ENCODE results near the gene SPATA31E1.
"Not testable (repeated sequence)": the region's sequence is repeated elsewhere in the genome, so short reads cannot be mapped to it uniquely, and the experiment has no call there.

SPATA31E1 gene

DNA sequence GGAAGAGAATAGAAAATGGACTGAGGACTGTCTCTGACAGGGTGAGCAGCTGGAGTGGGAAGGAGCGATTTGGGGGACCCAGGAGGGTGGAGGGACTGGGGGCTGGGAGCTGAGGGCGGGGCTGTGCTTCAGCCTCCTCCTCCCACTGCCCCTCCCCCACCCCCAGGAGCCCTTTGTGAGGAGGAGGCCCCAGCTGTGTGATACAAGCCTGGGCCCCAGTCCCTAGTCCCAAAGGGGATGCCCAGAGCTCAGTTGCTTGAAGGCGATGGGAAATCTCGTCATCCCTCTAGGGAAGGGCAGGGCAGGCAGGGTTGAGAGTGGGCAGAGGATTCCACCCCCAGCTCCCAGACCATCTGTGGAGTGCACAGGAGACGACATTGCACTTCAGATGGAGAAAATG, at the start of gene SPATA31E1:
Gene SPATA31E1, plus strand, starts transcription at position 251 of the 400 bp plus-strand sequence. Its CDS starts 15 bp downstream, at position 266.
- no peak for DNase-seq

DNA sequence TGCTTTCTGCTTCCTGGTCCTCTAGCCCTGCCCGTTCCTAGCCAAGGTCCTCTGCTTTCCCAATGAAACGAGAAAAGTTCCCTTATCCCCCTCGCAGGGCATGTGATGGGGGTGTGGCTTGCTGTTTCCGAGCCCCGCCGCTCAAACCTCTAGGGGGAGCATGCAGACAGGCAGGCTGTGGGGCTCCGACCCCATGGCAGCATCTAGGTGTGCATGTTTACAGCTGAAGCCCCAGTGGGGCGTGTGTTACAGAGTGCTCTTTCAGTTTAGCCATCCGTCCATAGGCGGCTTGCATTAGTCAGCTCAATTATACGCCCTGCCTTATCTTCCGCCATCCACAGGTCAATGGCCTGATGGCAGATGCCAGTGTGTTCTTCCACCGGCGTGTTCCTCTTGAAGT, 48.3 kb upstream of the SPATA31E1 start:
- DNase-seq = peak; percentile 47

DNA sequence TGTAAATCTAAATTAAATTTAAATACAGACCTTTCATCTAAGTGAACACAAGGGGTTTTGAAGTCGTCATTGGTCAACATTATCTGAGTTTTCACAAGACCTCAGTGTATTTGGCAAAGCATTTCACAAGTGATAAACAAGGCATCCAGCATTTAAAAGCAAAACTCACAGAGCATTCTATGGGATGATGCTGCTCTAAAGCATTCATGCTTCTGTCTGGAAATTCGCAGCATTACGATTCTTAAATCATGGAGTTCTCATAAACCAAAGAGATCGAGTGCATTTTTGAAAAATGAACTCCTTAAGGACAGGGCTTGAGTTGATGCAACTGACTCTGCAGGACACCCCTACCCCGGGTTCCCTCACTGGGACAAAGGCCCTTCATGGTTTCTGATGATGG, 46.1 kb upstream of the SPATA31E1 start:
- DNase-seq = no peak

DNA sequence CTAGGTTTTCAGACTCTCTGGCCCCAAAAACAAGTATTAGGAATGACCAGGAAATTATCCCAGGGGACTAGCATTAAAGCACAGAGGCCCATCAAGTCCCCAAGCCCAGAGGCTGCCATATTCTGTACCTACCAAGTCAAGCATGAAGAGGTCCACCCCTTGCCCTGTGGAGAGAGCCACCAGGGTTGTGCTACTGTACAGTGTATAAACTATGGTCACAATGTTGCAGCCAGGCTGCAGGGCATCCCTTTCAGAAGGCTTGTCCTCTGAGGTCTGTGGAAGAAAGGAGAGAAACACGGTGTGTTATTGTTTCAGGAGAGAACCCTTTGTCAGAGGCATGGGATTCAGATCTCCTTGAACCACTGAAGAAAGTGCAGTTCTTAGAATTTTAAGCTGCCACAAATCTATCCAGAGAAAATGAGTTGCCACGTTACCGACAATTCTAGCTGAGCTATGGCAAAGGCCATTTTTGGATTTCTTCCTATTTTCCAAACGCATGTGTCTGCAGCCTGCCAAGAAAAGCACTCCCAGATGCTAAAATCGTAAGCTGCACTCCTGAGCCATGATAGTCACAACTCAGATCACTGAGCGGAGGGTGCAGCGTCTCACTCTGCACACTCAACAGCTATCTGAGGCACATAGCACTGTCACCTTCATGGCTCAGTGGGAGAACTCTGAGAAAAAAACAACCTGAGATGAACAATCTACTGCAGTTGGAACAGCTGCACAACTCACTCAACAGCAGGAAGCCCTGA, 45.5 kb upstream of the SPATA31E1 start:
- no peak for DNase-seq

DNA sequence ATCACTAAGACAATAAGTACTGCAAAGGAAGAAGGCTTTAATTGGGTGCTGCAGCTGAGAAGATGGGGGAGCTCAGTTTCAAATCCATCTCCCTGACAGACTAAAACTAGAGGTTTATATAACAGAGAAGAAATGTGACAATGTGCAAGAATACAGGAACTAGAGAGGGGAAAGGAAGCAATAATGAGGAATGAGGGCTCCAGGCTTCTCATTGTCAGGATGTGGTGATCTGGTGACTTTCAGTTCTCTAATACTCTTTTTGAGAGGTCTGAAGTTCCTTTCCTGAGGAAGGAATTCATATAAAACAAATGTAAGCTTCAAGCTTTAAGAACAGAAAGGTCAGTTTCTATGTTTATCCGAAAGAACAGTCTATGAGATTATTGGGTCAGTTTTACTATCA, 42.5 kb upstream of the SPATA31E1 start:
- peak; percentile 7 for DNase-seq

DNA sequence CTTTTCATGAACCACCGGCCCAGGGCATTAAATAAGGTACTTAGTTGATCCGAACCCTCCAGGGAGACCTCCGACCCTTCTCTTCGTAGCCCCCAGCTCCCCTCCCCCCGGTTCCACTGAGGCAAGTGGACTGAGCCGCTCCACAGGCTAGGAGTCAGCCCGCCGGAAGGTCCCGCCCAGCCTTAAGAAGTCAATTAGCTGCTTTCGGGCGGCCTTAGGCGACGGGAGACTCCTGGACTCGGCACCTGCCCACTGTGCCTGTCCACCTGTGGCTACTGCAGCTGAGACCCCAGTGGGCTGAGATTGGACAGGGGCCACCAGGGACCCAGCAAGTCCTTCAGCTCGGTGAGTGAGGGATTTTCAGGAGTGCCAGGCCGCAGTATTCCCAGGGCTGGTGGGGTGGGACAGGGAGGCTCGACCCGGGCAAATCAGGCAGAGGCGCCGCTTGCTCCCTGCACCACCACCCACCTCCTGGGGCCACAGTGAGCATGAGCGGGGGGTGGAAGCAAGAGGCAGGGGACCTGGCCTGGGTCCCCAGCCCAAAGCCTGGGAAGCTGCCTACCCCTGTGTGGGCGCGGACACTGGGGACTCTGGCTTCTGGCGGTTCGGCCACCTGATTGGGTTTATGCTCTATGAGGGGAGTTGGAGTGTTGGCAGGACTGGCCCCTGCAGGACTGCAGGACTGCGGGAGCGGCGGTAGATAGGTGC, 39.6 kb upstream of the SPATA31E1 start:
- no peak for DNase-seq

DNA sequence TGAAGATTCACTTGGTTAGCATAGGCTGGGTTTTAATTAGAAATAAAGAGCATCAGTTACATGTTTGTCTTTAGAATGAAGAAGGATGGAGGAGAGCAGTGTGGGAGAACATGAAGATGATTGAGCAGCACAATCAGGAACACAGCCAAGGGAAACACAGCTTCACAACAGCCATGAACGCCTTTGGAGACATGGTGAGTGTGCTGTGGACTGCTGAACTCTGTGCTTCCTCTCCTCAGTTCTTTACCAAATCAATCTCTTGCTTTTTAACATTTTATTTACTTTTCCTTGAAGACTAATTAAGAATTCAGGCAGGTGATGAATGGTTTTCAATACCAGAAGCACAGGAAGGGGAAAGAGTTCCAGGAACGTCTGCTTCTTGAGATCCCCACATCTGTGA, 38.2 kb upstream of the SPATA31E1 start:
- no peak for DNase-seq

DNA sequence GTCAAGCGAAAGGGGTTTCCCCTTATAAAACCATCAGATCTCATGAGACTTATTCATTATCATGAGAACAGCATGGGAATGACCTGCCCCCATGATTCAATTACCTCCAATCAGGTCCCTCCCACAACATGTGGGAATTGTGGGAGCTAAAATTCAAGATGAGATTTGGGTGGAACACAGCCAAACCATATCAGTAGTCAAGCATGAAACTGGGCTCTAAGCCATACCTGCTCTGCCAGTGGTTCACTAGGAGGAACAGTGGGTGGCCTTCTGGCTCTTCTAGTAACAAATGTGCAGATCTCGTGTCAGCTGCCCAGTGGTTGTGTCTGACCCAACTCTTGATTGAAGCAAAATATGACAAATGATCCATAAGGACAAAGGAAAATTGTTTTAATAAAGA, 34.9 kb upstream of the SPATA31E1 start:
- peak; percentile 31 for DNase-seq

DNA sequence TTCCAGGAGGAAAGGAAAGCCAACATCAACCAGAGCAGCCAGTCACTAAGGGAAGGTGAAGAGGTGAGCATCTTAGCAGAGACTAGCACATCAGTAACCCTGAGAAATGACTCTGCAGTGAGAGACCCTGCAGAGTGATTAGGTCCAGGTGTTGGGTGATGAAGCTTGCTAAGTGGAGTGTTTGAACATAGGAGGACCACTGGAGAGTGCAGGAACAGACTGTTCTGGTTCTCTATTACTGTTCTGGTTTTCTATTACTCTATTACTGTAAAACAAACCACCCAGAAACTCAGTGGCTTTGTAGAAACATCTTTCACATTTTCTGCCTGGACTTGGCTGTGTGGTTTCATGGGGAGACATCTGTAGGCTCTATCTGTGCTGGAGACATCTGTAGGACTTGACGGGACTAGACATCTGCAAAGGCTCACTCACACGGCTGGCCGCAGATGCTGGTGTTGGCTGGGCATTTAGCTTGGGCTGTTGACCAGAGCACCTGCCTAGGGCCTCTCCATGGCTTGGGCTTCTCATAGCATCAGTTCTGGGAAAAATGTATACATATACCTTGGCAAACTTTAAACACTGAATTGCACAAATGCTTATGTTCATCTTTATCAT, 33.4 kb upstream of the SPATA31E1 start:
- DNase-seq = no peak

DNA sequence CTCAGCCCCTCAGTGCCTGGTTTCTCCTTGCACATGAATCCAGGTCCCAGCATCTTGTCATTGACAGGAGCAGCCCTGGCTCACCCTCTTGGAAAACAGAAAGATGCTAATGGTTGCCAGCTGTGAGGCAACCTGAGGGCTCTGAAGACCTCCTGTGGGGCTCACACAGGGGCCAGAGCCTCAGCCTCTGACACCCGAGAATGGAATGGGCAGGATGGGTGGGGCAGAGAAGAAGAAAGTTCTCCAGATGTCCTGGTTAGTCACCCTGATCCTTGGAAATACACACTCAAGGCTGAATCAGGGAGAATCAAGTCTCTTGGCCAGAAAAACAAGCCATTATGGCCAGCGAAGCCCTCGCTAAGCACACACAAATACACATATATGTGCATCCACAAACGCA, 32.3 kb upstream of the SPATA31E1 start:
- no peak for DNase-seq

DNA sequence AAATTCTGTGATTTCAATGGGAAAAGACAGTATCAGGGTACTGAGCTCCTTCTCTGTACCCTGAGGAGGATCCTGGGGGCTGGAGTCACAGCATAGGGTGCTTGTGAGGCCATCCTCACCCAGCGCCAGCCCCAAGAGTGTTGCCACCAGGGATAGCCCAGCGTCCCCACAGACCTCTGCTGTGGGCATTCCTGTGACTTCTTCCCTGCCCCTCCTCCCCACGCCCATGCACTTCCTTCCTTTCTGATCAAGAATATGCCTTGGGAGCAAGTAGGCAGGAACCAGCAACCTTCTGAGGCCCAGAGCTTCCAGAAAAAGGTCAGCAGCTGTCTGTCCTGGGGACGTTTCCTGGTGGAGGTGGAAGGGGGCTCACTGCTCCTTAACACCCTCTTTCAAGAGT, 31.5 kb upstream of the SPATA31E1 start:
- not testable (repeated sequence) for DNase-seq

DNA sequence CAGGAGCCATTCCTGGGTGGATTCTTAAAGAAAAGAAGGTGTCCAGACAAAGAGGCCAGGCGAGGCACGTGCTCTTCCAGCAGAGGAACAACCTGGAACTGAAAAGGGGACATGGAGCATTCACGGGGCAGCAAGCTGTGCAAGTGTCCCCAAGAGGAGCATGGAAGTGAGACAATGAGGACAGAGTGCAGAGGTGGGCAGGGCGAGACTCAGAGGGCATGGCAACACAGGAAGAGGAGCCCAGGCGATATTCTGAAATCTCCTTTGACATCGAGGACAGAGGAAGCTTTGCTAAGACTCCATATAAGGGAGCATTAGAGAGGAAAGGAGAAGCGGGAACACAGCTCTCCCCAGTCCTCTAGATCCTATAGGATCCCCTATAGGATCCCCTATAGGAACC, 29.4 kb upstream of the SPATA31E1 start:
- DNase-seq = no peak

DNA sequence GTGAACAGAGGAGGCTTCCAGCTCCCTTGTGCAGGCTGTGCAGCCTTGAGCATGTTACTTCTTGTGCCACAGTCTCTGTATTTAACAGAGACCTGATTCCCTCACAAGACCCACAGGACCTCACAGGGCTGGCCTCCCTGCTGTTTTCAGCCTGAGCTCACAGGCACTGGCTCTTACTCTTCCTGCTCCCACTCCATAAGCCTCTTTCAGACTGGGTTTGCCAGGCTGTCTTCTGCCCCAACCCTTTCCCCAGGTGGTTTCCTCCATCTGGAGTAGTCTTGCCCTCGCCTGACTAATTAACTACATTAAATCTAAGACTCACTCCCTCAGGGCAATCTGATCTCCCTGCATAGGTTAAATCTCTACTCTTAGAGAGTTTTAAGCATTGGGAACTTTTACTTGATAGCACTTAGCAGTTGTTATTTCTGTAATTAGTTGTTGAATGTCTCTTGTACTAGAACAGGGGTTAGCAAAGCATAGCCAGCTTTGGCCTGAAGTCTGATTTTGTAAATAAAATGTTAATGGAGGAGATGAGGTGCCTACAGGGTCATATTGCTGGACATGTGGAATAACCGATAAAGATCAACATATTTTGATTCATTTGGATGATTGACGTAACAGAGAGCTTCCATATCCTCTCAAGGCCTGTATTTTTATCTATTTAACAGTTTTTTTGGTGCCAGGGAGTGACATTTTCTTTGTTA, 28.6 kb upstream of the SPATA31E1 start:
- DNase-seq = no peak

DNA sequence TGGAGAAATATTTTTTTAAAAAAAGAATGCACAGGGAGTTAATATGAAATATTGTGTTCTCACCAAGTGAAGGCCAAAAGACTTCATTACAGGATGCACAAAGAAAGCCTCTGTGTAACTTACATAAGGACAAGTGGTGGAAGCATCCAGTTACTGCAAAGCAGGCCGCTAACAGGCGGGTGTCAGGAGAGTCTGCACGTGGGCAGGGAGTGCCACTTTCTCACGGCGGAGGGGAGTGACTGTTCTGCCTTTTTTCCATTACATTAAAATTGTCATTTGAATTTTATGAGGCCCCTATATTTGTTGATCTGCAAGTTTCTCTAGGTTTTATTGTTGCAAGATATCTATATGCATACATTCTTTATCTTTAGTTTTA, 28.1 kb upstream of the SPATA31E1 start:
- no peak for DNase-seq

DNA sequence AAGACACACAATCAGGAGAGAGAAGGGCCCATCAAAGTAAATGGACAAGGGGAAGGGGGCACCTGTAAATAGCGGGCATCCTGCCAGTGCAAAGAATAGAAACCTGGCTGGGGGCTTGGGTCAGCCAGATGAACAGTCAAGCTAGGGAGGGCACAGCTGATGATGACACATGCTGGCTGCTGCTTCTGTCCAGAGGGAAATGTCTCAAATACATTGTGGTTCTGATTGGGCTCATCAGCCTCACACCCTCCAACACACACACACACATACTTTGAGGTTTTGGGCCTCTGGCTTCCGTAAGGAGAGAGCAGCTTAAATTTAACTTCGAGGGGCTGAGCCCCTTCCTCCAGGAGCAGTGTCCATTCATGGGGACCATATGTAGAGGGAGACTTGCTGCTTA, 27.6 kb upstream of the SPATA31E1 start:
- no peak for DNase-seq

DNA sequence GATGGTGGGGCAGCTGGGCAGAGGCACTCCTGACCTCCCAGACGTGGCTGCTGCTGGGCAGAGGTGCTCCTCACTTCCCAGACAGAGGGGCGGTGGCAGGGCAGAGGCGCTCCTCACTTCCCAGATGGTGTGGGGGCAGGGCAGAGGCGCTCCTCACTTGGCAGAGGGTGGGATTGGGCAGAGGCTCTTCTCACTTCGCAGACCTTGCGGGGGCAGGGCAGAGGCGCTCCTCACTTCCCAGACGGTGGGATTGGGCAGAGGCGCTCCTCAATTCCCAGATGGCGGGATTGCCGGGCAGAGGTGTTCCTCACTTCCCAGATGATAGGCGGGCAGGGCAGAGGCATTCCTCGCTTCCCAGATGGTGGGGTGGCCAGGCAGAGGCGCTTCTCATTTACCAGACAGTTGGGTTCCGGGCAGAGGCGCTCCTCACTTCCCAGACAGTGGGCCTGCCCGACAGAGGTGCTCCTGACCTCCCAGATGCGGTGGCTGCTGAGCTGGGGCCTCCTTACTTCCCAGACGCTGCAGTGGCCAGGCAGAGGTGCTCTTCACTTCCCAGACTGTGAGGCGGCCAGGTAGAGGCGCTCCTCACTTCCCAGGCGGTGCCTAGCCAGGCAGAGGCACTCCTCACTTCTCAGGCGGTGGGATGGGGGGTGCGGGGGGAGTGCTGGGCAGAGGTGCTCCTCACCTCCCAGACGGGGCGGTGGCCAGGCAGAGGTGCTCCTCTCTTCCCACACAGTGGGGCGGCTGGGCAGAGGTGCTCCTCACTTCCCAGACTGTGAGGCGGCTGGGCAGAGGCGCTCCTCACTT, 25.3 kb upstream of the SPATA31E1 start:
- no peak for DNase-seq

DNA sequence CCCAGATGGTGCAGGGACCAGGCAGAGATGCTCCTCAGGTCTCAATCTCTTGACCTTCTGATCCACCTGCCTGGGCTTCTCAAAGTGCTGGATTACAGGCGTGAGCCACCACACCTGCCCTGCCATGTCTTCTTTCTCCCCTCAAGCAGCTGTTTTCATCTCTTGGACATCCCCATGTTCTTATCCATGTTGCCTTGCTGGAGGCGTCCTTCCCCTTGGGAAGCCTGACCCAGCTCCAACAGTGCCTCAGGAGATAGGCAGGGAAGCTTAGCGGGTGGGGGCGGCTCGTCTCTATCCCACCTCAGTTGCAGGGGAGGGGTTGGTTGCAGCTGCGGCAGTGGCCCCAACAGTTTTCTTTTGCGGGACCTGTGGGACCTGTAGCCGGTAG, 24.7 kb upstream of the SPATA31E1 start:
- DNase-seq = no peak

DNA sequence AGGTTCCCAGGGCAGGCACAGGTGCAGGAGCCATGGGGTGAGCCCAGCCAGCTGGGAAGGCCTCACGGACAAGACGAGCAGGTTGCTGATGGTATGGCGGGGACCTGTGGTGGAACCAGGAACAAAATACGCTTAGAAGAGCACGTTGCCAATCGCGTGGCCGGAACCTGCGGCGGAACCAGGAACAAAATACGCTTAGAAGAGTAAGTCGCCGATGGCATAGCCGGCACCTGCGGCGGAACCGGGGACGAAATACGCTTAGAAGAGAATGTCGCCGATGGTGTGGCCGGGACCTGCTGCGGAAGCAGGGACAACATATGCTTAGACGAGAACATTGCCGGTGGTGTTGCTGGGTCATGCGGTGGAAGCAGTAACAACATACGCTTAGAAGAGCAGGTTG, 23.5 kb upstream of the SPATA31E1 start:
- no peak for DNase-seq

DNA sequence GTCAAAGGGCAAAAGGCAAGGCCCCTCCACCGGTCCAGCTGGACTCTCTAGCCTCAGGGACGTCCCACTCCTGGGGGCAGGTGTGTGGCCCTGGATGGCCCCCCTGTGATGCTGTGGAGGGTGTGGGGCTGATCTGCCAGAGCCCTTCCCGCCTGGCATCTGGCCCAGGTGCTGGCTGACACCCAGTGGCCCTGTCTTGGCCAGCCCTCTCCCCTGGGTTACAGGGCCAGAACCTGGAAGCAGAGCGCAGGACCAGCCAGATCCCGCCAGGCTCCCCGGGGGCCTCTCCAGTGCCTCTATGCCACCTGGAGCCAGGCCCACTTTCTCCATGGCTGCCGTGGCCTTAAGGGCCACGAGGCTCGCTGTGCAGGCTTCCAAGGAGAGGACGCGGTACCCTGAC, 22.9 kb upstream of the SPATA31E1 start:
- DNase-seq = no peak

DNA sequence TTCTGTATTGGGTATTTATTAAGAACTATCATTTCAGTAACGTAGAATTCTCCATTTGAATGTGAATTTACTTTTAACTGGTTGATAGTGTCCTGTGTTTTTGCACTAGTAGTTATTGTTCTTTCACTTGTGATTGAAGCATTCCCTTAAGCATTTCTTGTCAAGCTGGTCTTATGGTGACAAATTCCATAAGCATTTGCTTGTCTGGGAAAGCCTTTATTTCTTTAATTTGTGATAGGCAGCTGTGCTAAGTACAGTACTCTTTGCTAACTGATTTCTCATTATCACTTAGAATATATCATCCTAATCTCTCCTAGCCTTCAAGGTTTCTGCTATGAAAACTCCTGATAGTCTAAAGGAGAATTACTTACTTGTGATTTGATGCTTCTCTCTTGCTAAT, 21.3 kb upstream of the SPATA31E1 start:
- DNase-seq = no peak

DNA sequence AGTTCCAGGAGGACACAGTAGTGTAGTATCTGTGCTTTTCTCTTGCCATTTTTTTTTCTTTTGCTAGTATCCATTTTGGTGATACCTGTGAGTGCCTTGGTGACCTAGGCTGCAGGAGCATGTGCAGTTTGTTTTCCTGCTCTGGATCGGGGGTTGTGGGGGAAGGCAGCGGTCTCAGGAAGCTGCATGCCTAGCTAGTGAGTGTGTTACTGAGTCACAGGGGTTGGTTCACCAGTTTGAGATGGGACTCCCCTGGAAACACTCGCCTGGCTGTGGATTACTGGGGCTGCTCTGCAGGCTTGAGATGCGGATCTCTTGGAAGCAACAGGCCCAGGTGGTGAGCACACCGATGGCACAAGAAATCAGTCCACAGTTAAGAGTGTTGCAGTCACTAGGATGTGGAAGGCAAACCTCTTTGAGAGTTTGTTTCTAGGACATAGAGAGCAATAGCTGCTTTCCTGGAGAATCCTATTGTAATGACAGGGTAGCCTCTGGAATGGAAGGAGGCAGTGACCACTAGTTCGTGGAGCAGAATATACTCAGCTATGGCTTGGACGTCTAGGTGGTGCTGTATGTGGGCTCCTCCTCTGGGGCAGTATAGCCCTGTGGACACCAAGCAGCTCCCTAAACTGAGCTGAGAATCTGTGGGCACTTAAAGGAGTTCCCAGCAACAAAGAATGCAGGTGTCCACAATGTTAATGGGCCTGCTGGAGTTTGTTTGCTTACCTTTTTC, 20.0 kb upstream of the SPATA31E1 start:
- DNase-seq = no peak

DNA sequence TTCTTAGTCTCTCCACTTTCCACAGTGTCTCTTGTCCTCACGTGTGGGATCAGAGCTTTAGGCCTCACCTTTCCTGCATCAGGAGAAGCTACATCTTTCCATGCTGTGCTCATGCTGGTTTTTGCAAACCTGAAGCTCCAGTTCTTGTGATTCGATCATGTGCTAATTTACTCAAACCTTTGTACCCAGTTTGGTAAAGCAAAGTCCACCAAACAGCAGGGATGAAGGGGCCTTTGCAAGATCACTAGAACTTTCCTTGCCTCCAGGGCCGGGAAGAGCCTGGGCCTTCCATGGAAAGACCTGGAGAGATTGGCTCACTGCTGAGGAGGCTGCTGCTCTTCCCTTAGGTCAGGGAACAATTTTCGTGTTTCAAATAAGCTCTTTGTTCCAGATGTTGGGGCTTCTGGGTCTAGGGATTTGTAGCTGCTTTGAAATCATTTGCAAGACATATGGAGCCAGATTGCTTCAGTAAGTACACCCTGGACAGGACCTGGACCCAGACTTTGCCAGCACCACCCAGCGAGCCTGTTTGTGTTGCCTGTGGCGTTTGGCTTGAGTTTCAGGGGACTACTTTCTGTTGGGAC, 18.7 kb upstream of the SPATA31E1 start:
- no peak for DNase-seq
